ENCODE data around the gene ERC1.

ERC1 gene

DNA sequence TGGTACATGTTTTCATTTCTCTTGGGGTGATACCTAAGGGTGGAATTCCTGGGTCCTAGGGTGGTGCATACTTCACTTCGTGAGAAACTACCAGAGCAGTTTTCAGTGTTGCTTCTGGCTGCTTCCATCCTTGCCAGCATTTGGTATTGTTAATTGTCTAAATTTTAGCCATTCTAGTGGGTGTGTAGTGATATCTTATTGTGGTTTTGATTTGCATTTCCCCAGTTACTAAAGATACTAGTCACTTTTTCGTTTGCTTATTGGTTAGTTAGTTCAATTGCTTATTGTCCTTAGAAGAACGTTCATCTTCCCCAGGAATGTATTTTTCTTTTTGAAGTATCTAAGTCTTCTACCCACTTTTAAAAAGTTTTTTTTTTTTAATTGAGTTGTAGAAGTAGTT is 80.2 kb downstream of the ERC1 start:
- H3K4me3 ChIP-seq (ENCODE audit: low read depth, low read length) = no peak overlapping the region
- TF ChIP-seq, protein P1, sequence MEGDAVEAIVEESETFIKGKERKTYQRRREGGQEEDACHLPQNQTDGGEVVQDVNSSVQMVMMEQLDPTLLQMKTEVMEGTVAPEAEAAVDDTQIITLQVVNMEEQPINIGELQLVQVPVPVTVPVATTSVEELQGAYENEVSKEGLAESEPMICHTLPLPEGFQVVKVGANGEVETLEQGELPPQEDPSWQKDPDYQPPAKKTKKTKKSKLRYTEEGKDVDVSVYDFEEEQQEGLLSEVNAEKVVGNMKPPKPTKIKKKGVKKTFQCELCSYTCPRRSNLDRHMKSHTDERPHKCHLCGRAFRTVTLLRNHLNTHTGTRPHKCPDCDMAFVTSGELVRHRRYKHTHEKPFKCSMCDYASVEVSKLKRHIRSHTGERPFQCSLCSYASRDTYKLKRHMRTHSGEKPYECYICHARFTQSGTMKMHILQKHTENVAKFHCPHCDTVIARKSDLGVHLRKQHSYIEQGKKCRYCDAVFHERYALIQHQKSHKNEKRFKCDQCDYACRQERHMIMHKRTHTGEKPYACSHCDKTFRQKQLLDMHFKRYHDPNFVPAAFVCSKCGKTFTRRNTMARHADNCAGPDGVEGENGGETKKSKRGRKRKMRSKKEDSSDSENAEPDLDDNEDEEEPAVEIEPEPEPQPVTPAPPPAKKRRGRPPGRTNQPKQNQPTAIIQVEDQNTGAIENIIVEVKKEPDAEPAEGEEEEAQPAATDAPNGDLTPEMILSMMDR (IDR thresholded peaks at IDR 0.05; ENCODE audit: low read depth, low read length) = no peak
- TF ChIP-seq, protein P2, sequence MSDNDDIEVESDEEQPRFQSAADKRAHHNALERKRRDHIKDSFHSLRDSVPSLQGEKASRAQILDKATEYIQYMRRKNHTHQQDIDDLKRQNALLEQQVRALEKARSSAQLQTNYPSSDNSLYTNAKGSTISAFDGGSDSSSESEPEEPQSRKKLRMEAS (IDR thresholded peaks at IDR 0.05; ENCODE audit: low read depth, low read length) = no peak
- no peak for TF ChIP-seq MYC (IDR thresholded peaks at IDR 0.05; ENCODE audit: low read depth, low read length)
- no peak for TF ChIP-seq POLR2A (IDR thresholded peaks at IDR 0.05; ENCODE audit: extremely low read depth, insufficient read length)
- no peak for DNase-seq (ENCODE audit: low read depth)

DNA sequence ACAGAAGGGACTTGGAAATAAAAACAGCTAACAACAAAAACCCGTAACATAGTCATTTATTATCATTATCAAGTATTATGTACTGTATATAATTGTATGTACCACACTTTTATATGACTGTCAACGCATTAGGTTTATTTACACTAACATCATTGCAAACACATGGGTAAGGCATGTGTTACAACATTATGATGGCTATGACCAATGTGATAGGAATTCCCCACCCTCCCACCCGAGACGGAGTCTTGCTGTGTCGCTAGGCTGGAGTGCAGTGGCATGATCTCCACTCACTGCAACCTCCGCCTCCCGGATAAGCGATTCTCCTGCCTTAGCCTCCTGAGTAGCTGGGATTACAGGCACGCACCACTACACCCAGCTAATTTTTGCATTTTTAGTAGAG is 82.6 kb downstream of the ERC1 start:
- no peak overlapping the region for H3K4me3 ChIP-seq (ENCODE audit: low read depth, low read length)
- TF ChIP-seq, protein P1 (IDR thresholded peaks at IDR 0.05; ENCODE audit: low read depth, low read length) = no peak
- TF ChIP-seq POLR2A (IDR thresholded peaks at IDR 0.05; ENCODE audit: extremely low read depth, insufficient read length) (no peak), MYC (IDR thresholded peaks at IDR 0.05; ENCODE audit: low read depth, low read length) (no peak)
- TF ChIP-seq, protein P2 (IDR thresholded peaks at IDR 0.05; ENCODE audit: low read depth, low read length) = no peak
- no peak for DNase-seq (ENCODE audit: low read depth)

DNA sequence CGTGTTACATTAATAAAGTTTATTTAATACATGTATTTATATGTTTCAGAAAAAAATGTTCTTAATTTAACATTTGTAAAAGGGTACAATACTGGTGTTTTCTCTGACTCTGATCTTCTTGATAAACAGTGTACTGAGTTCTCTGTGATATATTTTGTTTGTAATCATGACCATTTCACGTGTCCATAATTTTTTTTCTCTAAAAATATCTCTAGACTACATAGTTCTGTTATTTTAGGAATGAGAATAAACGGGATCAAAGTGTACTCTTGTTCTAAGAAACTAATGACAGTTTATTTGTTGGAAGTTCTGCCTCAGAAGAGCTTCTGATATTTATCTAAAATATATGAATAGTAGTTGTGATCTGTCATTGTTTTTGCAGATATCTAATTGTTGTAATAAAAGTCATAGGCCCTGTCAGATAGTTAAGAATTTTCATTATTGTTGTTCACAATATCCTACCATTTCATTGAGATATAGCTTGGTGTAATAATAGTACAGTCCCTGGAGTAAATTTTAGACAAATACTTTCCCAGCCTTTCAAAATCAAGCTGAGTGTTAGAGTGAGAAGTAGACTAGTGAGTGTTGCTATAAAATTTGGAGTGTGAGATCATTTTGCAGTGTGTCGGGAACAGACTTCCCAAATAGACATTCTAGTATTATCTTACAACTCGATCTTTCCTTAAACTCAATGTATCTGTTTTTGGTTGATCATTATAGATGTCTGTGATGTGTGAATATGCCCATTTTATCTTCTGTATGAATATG is 86.2 kb downstream of the ERC1 start:
- no peak overlapping the region for H3K4me3 ChIP-seq (ENCODE audit: low read depth, low read length)
- TF ChIP-seq, protein P1 (IDR thresholded peaks at IDR 0.05; ENCODE audit: low read depth, low read length) = no peak
- no peak for TF ChIP-seq POLR2A (IDR thresholded peaks at IDR 0.05; ENCODE audit: extremely low read depth, insufficient read length)
- no peak for DNase-seq (ENCODE audit: low read depth)

DNA sequence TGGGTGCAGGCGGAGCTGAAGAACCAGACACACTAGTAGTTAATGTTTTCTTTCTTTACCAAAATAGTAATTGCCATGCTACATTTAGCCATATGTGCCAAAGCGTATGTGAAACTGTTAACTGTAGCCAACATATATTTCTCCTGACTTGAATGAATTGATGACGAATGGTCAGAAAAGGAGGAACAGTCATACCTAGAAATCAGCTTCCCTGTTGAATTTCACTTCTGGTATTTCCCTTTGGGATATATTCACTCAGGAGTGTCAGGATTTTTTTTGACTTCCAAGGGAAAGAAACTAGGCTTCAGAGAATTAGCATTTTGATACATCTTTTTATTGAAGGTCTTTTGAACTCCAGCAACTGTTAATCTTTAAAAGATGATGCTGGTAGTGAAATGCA is 87.0 kb downstream of the ERC1 start:
- no peak for TF ChIP-seq POLR2A (IDR thresholded peaks at IDR 0.05; ENCODE audit: extremely low read depth, insufficient read length)
- no peak for TF ChIP-seq MYC (IDR thresholded peaks at IDR 0.05; ENCODE audit: low read depth, low read length)
- TF ChIP-seq, protein P1 (IDR thresholded peaks at IDR 0.05; ENCODE audit: low read depth, low read length) = no peak
- TF ChIP-seq, protein P2 (IDR thresholded peaks at IDR 0.05; ENCODE audit: low read depth, low read length) = no peak
- H3K4me3 ChIP-seq (ENCODE audit: low read depth, low read length) = no peak overlapping the region
- DNase-seq (ENCODE audit: low read depth) = no peak

DNA sequence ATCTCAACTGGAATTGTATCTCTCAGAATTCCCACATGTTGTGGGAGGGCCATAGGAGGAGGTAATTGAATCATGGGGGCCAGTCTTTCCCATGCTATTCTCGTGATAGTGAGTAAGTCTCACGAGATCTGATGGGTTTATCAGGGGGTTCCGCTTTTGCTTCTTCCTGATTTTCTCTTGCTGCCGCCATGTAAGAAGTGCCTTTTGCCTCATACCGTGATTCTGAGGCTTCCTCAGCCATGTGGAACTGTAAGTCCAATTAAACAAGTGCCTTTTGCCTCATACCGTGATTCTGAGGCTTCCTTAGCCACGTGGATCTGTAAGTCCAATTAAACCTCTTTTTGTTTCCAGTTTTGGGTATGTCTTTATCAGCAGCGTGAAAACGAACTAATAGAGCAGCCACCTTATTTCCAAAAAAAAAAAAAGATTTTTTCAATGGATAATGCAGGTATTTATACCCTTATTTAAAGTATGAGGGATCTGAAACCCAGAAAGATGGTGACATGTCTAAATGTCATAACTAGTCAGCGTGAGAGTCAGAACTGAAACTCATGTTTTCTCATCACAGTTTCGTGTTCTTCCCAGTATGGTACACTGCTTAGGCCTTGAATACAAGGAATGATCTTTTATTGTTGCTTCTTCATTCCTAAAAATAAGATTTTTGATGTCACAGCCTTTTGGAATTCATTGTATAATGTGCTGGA is 89.6 kb downstream of the ERC1 start:
- no peak for DNase-seq (ENCODE audit: low read depth)
- no peak overlapping the region for H3K4me3 ChIP-seq (ENCODE audit: low read depth, low read length)
- TF ChIP-seq, protein P2 (IDR thresholded peaks at IDR 0.05; ENCODE audit: low read depth, low read length) = no peak

DNA sequence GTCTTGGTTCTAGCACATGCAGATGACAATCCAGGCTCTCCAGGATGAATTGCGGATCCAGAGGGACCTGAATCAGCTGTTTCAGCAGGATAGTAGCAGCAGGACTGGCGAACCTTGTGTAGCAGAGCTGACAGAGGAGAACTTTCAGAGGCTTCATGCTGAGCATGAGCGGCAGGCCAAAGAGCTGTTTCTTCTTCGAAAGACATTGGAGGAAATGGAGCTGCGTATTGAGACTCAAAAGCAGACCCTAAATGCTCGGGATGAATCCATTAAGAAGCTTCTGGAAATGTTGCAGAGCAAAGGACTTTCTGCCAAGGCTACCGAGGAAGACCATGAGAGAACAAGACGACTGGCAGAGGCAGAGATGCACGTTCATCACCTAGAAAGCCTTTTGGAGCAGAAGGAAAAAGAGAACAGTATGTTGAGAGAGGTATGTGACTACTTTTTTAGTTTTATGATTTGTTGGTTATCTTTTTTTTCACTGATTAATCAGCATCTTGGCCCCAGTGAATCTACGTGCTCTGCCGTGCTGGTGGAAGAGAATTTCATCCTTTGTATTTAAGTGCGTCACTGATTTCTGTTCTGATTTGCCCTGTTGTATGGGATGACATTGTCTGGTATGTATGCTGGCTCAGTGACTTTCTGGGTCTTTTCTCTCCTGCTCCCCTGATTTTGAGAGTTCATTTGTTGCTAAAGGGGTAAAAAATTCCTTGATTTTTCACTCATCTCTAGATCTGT is 92.3 kb downstream of the ERC1 start:
- DNase-seq (ENCODE audit: low read depth) = no peak
- TF ChIP-seq POLR2A (IDR thresholded peaks at IDR 0.05; ENCODE audit: extremely low read depth, insufficient read length) (no peak), MYC (IDR thresholded peaks at IDR 0.05; ENCODE audit: low read depth, low read length) (no peak)
- TF ChIP-seq, protein P2 (IDR thresholded peaks at IDR 0.05; ENCODE audit: low read depth, low read length) = no peak
- TF ChIP-seq, protein P1 (IDR thresholded peaks at IDR 0.05; ENCODE audit: low read depth, low read length) = no peak
- H3K4me3 ChIP-seq (ENCODE audit: low read depth, low read length) = no peak overlapping the region

All from NB4 (cell line).